Gastroesophageal sphincter (tissue), 4 donors: ENCODE data around the gene HMOX2. TPM values are rescaled to one million over a fixed set of nuclear protein-coding genes. Genes with fewer than 3 reads are reported as not detected.

Experiments
- ATAC-seq: fragments of 150-250 bp; one replicate; pipeline ENCODE4 v1.9.1; 2016; ENCODE audit warnings: mild to moderate bottlenecking, moderate library complexity
- H3K27ac ChIP-seq, 4 donors: fragments of 200-600 bp; sonication (generic) in 3 of 4; 1 replicate in 3 of 4; 2 replicates in 1 of 4; pipeline ENCODE4 v1.5.1; 2016 to 2019
- H3K27me3 ChIP-seq: fragments of 200-600 bp; sonication (generic); one replicate; pipeline ENCODE4 v1.5.1; 2019
- H3K36me3 ChIP-seq, 2 donors: fragments of 200-600 bp; sonication (generic); one replicate each; pipeline ENCODE4 v1.5.1; 2019; ENCODE audit warnings: control low read depth in 1 of 2
- H3K4me1 ChIP-seq, 3 donors: fragments of 200-600 bp; sonication (generic); 1 replicate in 2 of 3; 2 replicates in 1 of 3; pipeline ENCODE4 v1.5.1; 2016 to 2019; ENCODE audit warnings: control low read depth in 2 of 3
- H3K4me3 ChIP-seq, 2 donors: fragments of 200-600 bp; sonication (generic); one replicate each; pipeline ENCODE4 v1.5.1; 2019; ENCODE audit warnings: mild to moderate bottlenecking in 1 of 2, moderate library complexity in 1 of 2
- H3K9me3 ChIP-seq, 3 donors: fragments of 200-600 bp; sonication (generic); one replicate each; pipeline ENCODE4 v1.5.1; 2017 to 2019; ENCODE audit warnings: control low read depth in 2 of 3
- EP300 ChIP-seq: sonication (generic); formaldehyde crosslinking; IDR thresholded peaks from one replicate; pipeline ENCODE4 v1.6.1; 2017; ENCODE audit warnings: antibody characterized with exemption, mild to moderate bottlenecking
- POLR2A ChIP-seq, 2 donors: fragments of 450-650 bp; IDR thresholded peaks; one replicate each; pipeline ENCODE4 v1.6.1; 2017; ENCODE audit warnings: antibody characterized with exemption in 2 of 2, mild to moderate bottlenecking in 2 of 2, moderate library complexity in 1 of 2
- POLR2AphosphoS5 ChIP-seq: sonication (generic); formaldehyde crosslinking; IDR thresholded peaks from one replicate; pipeline ENCODE4 v1.6.1; 2017; ENCODE audit warnings: antibody characterized with exemption
- WGBS, 2 donors: methylation state at CpG; one replicate each; pipeline ENCODE4 v1.1.5; 2018; ENCODE audit warnings: low coverage in 1 of 2; 5-methylcytosine and 5-hydroxymethylcytosine counted together
- total RNA-seq, 4 donors: library from RNA; depleted of rRNA; stranded (reverse); fragments of >200 nt; gene quantifications; one replicate each; pipeline ENCODE4 v1.1.0, GENCODE V29; 2016
- TF ChIP-seq, protein P1 (sequence below), 4 experiments: fragments of 200-600 bp in 2 of 4; fragments of 450-650 bp in 2 of 4; sonication (generic) in 1 of 4; IDR thresholded peaks; one replicate each; pipeline ENCODE4 v1.5.1; 2017 to 2019; ENCODE audit warnings: antibody characterized with exemption in 4 of 4, mild to moderate bottlenecking in 2 of 4, moderate library complexity in 2 of 4

Gene HMOX2
- total RNA-seq, 4 donors from 2014 or later = 26.3 to 66.3 (median 36.2) TPM

DNA sequence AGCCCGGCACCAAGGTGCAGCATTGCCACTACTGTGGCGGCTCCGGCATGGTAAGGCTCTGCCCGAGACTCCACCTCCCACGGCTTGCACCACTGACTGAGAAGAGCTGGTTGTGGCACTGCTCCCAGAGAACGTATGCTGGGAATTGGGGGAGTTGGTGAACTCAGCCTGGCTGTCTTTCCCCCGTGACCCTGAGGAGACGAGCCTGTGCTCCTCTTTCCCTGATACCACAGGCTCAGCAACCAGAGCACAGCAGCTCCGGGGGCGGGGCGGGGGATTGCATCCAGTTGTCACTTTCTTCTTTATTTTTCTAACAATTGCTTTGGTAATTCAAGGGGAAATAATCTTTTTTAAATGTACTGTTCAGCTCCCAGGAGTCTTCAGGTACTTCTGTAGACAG, 33.8 kb upstream of the HMOX2 start:
- no peak for ATAC-seq
- Histone ChIP-seq H3K27ac (no peak overlapping the region), H3K27me3 (no peaks in the 10 kb centered on the region), H3K36me3 (peaks cover 0 to 100% of the 10 kb centered on the region in 2 donors), H3K9me3 (no peaks in the 10 kb centered on the region), H3K4me3 (no peak overlapping the region), H3K4me1 (no peaks in the 10 kb centered on the region)
- WGBS, 2 donors = 88% methylated on average over 6 of the region's 11 CpGs; no CpG with 5 or more reads in 1 of the 2 donors
- no peak for TF ChIP-seq POLR2A (IDR thresholded peaks at IDR 0.05)
- TF ChIP-seq, protein P1, sequence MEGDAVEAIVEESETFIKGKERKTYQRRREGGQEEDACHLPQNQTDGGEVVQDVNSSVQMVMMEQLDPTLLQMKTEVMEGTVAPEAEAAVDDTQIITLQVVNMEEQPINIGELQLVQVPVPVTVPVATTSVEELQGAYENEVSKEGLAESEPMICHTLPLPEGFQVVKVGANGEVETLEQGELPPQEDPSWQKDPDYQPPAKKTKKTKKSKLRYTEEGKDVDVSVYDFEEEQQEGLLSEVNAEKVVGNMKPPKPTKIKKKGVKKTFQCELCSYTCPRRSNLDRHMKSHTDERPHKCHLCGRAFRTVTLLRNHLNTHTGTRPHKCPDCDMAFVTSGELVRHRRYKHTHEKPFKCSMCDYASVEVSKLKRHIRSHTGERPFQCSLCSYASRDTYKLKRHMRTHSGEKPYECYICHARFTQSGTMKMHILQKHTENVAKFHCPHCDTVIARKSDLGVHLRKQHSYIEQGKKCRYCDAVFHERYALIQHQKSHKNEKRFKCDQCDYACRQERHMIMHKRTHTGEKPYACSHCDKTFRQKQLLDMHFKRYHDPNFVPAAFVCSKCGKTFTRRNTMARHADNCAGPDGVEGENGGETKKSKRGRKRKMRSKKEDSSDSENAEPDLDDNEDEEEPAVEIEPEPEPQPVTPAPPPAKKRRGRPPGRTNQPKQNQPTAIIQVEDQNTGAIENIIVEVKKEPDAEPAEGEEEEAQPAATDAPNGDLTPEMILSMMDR (IDR thresholded peaks at IDR 0.05) = no peak
- no peak for TF ChIP-seq EP300
- no peak for TF ChIP-seq POLR2AphosphoS5

DNA sequence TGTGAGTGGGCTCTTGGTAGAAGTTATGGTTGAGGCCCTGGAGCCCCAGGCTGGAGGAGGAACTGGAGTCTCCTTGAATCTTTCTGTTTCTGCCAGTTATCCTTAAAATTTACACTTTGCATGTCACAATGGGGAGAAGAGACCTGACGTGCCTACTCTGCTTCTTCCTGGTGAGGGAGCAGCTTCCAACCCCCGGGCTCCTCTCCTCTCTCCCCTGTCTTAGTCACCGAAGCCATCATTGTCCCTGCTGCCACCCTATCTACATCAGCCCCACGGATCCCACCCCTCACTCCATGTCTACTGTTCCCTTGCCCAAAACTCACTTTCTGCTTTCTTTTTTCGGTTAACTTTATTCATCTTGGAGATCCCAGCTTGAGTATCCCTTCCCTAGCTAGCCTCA, 32.9 kb upstream of the HMOX2 start:
- Histone ChIP-seq H3K36me3 (peaks cover 0 to 100% of the 10 kb centered on the region in 2 donors), H3K4me3 (no peak overlapping the region), H3K9me3 (no peaks in the 10 kb centered on the region), H3K27ac (no peak overlapping the region), H3K4me1 (no peaks in the 10 kb centered on the region), H3K27me3 (no peaks in the 10 kb centered on the region)
- TF ChIP-seq POLR2A (IDR thresholded peaks at IDR 0.05) (no peak), EP300 (no peak), POLR2AphosphoS5 (no peak)
- TF ChIP-seq, protein P1 (IDR thresholded peaks at IDR 0.05) = no peak
- 66 to 67% methylated on average over 1 to 5 of the region's 5 CpGs for WGBS, 2 donors
- no peak for ATAC-seq

DNA sequence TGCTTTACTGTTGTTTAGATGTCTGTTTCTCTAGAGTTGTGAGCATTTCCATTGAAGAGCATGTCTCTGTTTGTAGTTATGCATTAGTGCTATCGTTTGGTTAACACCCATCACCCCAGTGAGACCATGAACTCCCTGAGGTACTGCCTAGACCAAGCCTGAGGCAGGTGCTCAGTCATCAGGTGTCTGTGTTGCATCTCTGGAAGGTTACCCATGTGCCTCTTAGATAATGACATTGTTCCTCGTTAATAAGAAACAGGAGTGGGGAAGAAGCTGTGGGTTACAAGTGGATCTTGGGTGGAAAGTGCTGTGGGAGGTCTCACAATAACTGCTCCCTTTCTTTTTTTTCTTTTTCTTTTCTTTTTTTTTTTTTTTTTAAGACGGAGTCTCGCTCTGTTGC, 32.2 kb upstream of the HMOX2 start:
- no peaks in the 10 kb centered on the region for H3K9me3 ChIP-seq
- 89 to 100% methylated on average over 1 of the region's 4 CpGs for WGBS, 2 donors
- no peak overlapping the region for H3K4me3 ChIP-seq
- no peaks in the 10 kb centered on the region for H3K27me3 ChIP-seq
- peaks cover 0 to 100% of the 10 kb centered on the region in 2 donors for H3K36me3 ChIP-seq
- ATAC-seq = no peak
- H3K27ac ChIP-seq = no peak overlapping the region
- no peaks in the 10 kb centered on the region for H3K4me1 ChIP-seq
- no peak for TF ChIP-seq POLR2A (IDR thresholded peaks at IDR 0.05)

DNA sequence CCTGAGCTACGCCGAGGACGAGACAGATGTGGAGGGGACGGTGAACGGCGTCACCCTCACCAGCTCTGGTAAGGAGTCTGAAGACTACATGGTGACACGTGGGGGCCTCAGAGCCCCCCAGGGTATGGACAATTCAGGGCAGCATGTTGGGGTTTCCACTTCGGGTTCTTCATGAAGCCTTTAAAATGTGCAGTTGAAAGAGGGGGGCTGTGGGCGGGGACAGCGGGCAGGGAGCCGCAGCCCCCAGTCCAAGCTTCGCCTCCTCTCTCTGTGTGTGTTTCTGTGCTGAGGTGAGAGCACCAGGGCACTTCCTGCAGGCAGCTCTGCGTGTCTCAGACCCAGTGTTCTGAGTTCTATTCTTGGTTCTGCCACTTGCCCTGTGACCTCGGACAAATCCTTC, 25.8 kb upstream of the HMOX2 start:
- TF ChIP-seq POLR2AphosphoS5 = no peak
- TF ChIP-seq, protein P1 (IDR thresholded peaks at IDR 0.05) = no peak
- no peak for TF ChIP-seq POLR2A (IDR thresholded peaks at IDR 0.05)
- no peak for TF ChIP-seq EP300

DNA sequence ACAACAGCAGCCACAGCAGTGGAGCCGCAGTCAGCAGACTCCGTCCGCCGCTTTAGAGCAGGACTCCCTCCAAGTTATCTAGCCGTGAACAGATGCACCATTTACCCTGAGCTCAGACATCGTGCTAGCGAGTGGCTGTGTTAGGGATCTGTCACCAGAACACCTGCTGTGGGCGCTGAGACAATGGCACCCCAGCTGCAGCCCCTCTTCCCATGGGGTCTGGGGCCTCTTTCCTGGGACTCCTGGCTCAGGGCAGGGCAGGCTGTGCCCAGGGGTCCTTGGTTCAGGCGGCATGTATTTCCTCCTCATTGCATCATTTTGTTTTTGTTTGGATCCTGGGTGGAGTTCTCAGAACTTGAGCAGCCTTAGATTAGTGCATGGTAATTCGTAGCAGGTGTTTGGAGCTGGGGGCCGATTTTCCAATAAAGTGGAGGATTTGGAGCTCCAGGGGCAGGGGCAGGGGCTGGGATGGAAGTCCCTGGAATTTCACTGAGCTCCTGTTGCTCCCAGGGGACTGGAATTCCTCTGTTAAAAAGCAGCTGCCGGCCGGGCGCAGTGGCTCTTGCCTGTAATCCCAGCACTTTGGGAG, 25.2 kb upstream of the HMOX2 start:
- Histone ChIP-seq H3K27me3 (no peaks in the 10 kb centered on the region), H3K4me3 (no peak overlapping the region), H3K9me3 (no peaks in the 10 kb centered on the region), H3K27ac (no peak overlapping the region), H3K36me3 (peaks cover 0 to 99% of the 10 kb centered on the region in 2 donors), H3K4me1 (no peaks in the 10 kb centered on the region)
- 82 to 88% methylated on average over 3 to 5 of the region's 14 CpGs for WGBS, 2 donors
- no peak for ATAC-seq
- TF ChIP-seq POLR2A (IDR thresholded peaks at IDR 0.05) (no peak), EP300 (no peak), POLR2AphosphoS5 (no peak)
- TF ChIP-seq, protein P1 (IDR thresholded peaks at IDR 0.05) = no peak

More for the DNA sequence above, 25.8 kb upstream of the HMOX2 start:
- 89% methylated on average over 5 of the region's 14 CpGs; no CpG with 5 or more reads in 1 of the 2 donors for WGBS, 2 donors
- H3K27me3 ChIP-seq = no peaks in the 10 kb centered on the region
- H3K4me1 ChIP-seq = no peaks in the 10 kb centered on the region
- H3K9me3 ChIP-seq = no peaks in the 10 kb centered on the region
- H3K27ac ChIP-seq = no peak overlapping the region
- peaks cover 0 to 99% of the 10 kb centered on the region in 2 donors for H3K36me3 ChIP-seq
- H3K4me3 ChIP-seq = no peak overlapping the region
- ATAC-seq = no peak
